ENCODE results near the gene OR10A3.
"Not testable (repeated sequence)": the region's sequence is repeated elsewhere in the genome, so short reads cannot be mapped to it uniquely, and the experiment has no call there.

The OR10A3 gene

GRCh38 chr11:7941608-7942007 is at the start of gene OR10A3:
Gene OR10A3 (minus strand): TSS chr11:7941708. CDS start chr11:7939520, 2,188 bp downstream.
- DNase-seq, result no peak

- not testable (repeated sequence) for DNase-seq
These were observed 46.0 kb upstream of the OR10A3 start for GRCh38 chr11:7987560-7987883.

GRCh38 chr11:7986768-7987559 is 45.5 kb upstream of the OR10A3 start, which contains the start of gene EIF3F:
Gene EIF3F (plus strand): TSS chr11:7987337. CDS start chr11:7987353, 16 bp downstream.
- DNase-seq, result peak; percentile 85

- DNase-seq, result no peak
These were observed 42.5 kb upstream of the OR10A3 start for GRCh38 chr11:7983832-7984590.

GRCh38 chr11:7982582-7983119 is 41.1 kb upstream of the OR10A3 start:
- DNase-seq, result no peak

- no peak for DNase-seq
These were observed 40.2 kb upstream of the OR10A3 start for GRCh38 chr11:7981619-7982157.

- DNase-seq, result no peak
These were observed 35.9 kb upstream of the OR10A3 start for GRCh38 chr11:7977232-7977917.

- DNase-seq, result no peak
These were observed 33.2 kb upstream of the OR10A3 start for GRCh38 chr11:7974668-7975067.

- no peak for DNase-seq
These were observed 31.5 kb upstream of the OR10A3 start for GRCh38 chr11:7973011-7973410.

- DNase-seq, result no peak
These were observed 30.3 kb upstream of the OR10A3 start for GRCh38 chr11:7971846-7972245.

GRCh38 chr11:7969756-7970646 is 28.5 kb upstream of the OR10A3 start:
- DNase-seq, result no peak

- no peak for DNase-seq
These were observed 27.2 kb upstream of the OR10A3 start for GRCh38 chr11:7968686-7969085.

GRCh38 chr11:7967826-7968225 is 26.3 kb upstream of the OR10A3 start:
- DNase-seq, result no peak

- no peak for DNase-seq
These were observed 25.6 kb upstream of the OR10A3 start for GRCh38 chr11:7967097-7967496.

- no peak for DNase-seq
These were observed 23.9 kb upstream of the OR10A3 start, which contains the start of gene NLRP10 for GRCh38 chr11:7965386-7965785. Gene NLRP10 (minus strand): TSS chr11:7965447. CDS start chr11:7963495, 1,952 bp downstream.

GRCh38 chr11:7964873-7965272 is 23.4 kb upstream of the OR10A3 start:
- DNase-seq, result no peak

GRCh38 chr11:7964261-7964660 is 22.8 kb upstream of the OR10A3 start:
- DNase-seq, result no peak

GRCh38 chr11:7955191-7955590 is 13.7 kb upstream of the OR10A3 start:
- no peak for DNase-seq

- no peak for DNase-seq
These were observed 8.4 kb upstream of the OR10A3 start for GRCh38 chr11:7949934-7950333.

- no peak for DNase-seq
These were observed 2.6 kb upstream of the OR10A3 start for GRCh38 chr11:7944123-7944522.

- no peak for DNase-seq
These were observed 362 bp downstream of the OR10A3 start for GRCh38 chr11:7941146-7941545.

- no peak for DNase-seq
These were observed 4.9 kb downstream of the OR10A3 start for GRCh38 chr11:7936615-7937014.
